ENCODE data around the gene ACOT8.
"Not testable (repeated sequence)": the region's sequence is repeated elsewhere in the genome, so short reads cannot be mapped to it uniquely, and the experiment has no call there.

The ACOT8 gene

GRCh38 chr20:45857114-45857881 lies at the start of gene ACOT8, which contains the start of gene ZSWIM3:
ACOT8 (minus strand) TSS chr20:45857392; CDS start chr20:45857315, 77 bp downstream.
ZSWIM3 (plus strand) TSS chr20:45857614; CDS start chr20:45857826, 212 bp downstream.
- no peak for FAIRE-seq

GRCh38 chr20:45905505-45906079 lies 48.4 kb upstream of the ACOT8 start:
- FAIRE-seq, result no peak

DNA sequence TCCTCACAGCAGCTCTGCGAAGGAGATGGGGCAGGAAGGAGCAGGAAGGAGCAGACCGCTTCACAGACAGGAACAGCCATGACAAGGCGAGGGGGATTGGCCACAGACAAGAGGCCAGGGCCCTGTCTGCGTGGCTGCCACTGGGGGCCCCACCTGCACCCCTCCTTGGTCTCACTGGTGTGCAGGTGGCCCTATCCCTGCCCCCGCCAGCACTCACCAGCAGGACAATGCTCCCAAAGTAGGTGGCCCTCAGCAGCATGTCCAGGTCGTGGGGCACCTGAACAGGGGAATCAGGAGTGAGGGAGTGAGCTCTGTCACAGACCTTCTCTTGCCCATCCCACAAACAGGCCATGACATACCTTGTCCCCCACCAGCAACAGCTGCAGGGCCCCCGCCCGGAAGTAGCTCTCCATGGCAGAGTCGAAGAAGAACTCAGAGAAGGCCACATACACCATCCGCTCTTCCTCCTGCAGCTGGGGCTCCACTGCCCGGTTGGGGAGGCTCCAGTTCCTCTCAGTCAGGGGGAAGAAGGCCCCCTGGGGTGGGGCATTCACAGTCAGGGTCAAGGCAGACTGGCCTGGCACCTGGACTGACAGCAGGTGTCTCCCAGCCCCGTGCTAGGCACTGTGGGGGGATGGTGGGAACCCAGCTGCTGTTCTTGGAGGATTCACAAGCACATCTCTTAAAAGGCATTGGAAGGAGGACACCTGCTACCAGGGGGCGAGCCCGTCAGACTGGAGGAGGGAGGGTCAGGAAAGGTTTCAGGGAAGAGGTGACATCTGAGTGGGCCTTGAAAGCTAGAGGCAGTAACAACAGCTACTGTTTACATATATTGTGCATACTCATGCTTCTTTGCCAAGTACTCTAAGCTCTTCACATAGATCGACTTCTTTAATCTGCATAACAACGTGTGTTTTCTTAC lies 47.7 kb upstream of the ACOT8 start:
- no peak for FAIRE-seq

DNA sequence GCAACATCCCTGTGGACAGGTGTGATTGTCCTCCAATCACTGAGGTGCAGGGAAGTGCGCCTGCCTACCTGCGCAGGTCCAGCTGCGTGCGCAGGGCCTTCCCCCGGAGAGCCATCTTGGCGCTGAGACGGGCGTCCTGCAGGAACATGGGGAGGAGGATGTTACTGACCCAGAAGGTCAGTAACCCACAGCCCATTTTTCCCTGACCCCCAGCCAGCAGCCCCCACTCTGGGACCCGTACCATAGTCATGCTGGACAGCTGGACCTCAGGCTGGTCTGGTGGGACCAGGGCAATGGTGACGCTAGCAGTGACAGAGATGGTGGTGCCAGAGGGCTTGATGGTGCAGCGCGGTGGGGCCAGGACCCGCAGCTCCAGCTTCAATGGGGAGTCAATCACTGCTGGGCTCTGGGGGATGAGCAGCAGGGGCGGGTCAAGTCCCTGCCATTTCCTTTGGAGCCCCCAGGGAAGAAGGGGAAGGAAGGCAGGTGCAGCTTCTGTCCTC lies 45.1 kb upstream of the ACOT8 start:
- FAIRE-seq, result no peak

GRCh38 chr20:45901332-45901731 lies 44.1 kb upstream of the ACOT8 start:
- FAIRE-seq, result not testable (repeated sequence)

DNA sequence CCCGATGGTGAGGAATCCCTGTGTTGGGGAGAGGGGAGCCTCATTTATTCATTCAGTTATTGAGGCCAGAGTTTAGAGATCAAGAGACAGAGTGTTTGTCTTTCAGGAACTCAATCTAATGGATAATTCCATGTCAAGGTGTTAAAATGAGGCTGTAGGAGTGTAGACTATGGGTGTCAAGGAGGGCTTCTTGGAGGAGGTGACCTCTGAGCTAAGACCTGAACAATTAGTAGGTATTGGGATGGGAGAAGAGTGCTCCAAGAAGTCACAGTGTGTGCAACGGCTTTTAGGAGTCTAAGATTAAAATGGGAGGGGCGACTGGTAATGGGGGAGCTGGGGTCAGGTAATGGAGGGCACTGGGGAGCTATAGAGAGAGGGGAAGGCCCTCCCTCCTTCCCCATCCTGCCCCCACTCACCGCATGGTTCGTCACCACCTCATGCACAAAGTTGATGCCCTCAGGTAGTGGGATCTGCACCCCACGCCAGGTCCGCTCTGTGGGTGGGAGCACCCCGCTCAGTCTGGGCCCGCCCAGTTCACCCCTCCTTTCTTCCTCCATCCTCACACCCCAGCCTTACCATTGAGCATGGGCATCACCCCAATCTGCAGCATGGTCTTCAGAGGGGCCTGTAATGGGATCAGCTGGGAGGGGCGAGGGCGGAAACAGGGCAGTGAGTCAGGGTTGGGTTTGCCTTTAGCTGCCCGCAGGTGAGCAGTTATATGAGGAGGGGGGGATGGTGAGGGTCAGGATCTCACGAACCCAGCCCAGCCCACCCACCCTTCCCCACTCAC lies 42.0 kb upstream of the ACOT8 start:
- FAIRE-seq, result no peak

- FAIRE-seq, result no peak
Measured at GRCh38 chr20:45898285-45898684, 41.1 kb upstream of the ACOT8 start.

GRCh38 chr20:45897692-45898091 lies 40.5 kb upstream of the ACOT8 start:
- no peak for FAIRE-seq

- FAIRE-seq, result no peak
Measured at GRCh38 chr20:45897289-45897688, 40.1 kb upstream of the ACOT8 start.

GRCh38 chr20:45896641-45897161 lies 39.5 kb upstream of the ACOT8 start:
- FAIRE-seq, result no peak

- FAIRE-seq, result no peak
Measured at GRCh38 chr20:45894797-45895196, 37.6 kb upstream of the ACOT8 start.

DNA sequence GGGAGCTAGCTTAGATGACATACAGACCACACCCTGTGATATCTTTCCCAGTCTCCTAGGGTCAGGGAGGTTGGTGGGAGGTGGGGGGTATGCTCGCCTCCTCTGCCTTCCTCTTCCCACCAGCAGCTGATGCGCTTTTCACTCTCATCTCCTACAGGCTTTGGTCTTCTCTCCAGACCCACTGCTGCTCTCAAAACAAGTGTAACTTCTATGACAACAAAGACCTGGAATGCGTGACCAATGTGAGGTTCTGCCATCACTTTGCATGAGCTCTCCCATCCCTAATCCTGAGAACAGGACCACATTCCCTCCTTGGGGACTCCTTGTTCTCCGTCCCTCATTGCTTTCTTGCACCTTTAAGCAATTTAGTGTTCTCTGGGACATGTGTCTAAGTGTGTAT lies 36.6 kb upstream of the ACOT8 start:
- no peak for FAIRE-seq

DNA sequence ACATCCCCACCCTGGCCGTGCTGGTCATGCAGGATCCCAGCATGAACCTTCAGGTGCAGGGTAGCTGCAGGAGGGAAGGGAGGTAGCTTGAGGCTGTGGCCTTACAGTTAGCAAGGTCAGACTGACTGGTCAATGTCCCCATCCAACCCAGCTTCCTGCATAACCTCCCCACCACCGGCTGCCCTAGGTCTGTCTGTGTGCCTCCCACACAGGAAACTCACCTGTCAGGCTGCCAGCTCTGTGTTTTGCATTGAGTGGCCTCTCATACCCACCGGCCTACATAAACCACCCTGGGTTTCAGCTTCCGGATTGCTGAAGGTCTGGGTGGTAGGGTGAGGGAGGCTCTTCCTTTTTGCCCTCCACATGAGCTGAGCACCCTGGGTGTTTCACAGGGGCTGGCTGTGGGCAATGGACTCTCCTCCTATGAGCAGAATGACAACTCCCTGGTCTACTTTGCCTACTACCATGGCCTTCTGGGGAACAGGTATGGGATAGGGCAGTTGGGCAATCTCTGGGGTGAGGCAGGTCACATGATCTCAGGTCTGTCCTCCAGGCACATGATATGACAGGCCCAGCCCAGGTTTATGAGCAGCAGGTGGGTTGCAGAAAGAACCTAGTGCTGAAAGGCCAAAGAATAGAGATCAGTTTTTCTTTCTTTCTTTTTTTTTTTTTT lies 35.8 kb upstream of the ACOT8 start:
- no peak for FAIRE-seq

GRCh38 chr20:45892049-45892825 lies 35.0 kb upstream of the ACOT8 start:
- no peak for FAIRE-seq

DNA sequence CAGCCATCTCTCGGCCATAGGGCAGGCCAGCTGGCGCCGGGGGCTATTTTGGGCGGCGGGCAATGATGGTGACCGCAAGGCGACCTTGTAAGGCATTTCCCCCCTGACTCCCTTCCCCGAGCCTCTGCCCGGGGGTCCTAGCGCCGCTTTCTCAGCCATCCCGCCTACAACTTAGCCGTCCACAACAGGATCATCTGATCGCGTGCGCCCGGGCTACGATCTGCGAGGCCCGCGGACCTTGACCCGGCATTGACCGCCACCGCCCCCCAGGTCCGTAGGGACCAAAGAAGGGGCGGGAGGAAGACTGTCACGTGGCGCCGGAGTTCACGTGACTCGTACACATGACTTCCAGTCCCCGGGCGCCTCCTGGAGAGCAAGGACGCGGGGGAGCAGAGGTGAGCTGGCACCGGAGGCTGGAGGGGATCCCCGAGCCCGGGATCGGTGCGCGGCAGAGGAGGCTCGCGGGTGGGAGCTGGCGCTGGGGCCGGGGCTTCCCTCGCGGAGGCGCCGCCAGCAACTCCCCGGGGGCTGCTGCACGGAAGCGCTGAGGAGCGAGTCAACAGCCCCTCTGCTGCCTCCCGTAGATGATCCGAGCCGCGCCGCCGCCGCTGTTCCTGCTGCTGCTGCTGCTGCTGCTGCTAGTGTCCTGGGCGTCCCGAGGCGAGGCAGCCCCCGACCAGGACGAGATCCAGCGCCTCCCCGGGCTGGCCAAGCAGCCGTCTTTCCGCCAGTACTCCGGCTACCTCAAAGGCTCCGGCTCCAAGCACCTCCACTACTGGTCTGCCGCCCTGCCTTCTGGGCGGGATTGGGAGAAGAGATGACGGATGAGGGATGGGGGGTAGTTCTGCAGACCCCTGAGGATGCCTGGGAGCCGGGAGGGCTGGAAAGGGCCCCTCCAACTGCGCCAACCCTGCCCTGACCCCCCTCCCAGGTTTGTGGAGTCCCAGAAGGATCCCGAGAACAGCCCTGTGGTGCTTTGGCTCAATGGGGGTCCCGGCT lies 34.1 kb upstream of the ACOT8 start, which contains the start of the genes CTSA and NEURL2:
Gene CTSA (plus strand): TSS at position 351 of the 999 bp plus-strand sequence. CDS start 234 bp downstream, at position 585.
Gene NEURL2 (minus strand): TSS at position 224 of the 999 bp plus-strand sequence. CDS start 217 bp downstream, at position 7.
- FAIRE-seq, result no peak

GRCh38 chr20:45890077-45890984 lies 33.1 kb upstream of the ACOT8 start:
- FAIRE-seq, result no peak

- FAIRE-seq, result no peak
Measured at GRCh38 chr20:45888681-45889080, 31.5 kb upstream of the ACOT8 start.

DNA sequence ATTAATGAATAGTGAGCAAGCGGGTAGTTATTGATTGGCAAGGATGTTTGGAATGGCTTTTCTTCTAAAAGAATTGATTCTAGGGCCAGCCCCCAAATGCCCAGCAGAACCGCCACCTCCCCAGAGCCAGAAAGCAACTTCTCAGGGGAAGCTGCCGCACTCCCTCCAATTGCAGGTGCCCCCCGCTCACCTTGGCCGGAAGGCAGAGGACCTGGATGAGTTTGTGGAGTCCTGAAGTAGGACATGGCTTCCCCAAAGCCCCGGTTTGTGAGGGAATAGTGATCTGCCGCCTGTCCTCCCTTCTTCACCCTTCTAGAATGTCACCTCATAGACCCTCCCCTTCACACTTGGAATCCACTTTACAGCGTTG lies 30.1 kb upstream of the ACOT8 start, which contains the start of gene SPATA25:
Gene SPATA25 (minus strand): TSS at position 277 of the 370 bp plus-strand sequence. CDS start 32 bp downstream, at position 245.
- FAIRE-seq, result no peak

All from colon (tissue), 2 donors.